Fibroblast of skin of left biceps (primary cell): Measurements from ENCODE around the gene ZNF627.
A peak's percentile ranks its signal among the peaks of the same experiment; 100 is the strongest.
"Not testable (repeated sequence)": the region's sequence is repeated elsewhere in the genome, so short reads cannot be mapped to it uniquely, and the experiment has no call there.

Source experiments
- DNase-seq, 2 experiments: peaks; one replicate each; pipeline ENCODE4 v3.0.0-alpha.2; 2013; ENCODE audit warnings: low read depth in 2 of 2

ZNF627 gene

DNA sequence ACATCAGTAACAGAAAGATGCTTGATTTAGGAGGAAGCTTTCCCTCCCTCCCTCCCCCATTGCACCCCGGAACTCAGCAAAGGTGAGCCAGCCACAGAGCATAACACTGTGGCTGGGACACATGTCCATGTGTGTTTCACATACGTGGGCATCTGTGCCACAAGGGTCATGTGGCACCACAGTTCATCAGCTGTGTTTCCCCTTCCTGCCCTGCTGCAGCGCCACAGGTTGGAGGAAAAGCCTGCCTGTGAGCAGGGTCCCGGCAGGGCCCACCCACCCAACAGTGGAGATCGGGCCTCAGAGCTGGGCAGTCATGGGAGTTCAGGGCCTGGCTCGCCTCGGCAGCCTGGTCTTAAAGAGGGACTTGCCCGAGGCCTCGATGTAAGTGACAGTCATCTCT, 22.6 kb upstream of the ZNF627 start:
- no peak for DNase-seq

DNA sequence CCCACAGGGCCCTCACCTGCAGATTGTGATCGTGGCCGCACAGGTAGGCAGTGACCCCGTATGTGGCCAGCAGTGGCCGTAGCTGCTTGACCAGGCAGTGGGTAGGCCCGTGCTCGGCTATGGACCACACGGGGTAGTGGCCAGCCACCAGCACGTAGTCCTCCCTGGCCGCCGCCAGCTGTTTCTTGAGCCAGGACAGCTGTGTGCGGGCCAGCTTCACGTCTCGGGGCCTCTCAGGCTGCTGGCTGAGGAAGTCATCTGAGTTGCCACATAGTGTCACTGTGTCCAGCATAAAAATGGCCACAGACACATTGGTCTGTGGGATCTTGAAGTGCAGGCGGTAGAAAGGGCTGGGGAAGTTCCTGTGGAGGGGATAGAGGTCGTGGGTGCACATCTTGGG, 21.1 kb upstream of the ZNF627 start:
- no peak for DNase-seq

DNA sequence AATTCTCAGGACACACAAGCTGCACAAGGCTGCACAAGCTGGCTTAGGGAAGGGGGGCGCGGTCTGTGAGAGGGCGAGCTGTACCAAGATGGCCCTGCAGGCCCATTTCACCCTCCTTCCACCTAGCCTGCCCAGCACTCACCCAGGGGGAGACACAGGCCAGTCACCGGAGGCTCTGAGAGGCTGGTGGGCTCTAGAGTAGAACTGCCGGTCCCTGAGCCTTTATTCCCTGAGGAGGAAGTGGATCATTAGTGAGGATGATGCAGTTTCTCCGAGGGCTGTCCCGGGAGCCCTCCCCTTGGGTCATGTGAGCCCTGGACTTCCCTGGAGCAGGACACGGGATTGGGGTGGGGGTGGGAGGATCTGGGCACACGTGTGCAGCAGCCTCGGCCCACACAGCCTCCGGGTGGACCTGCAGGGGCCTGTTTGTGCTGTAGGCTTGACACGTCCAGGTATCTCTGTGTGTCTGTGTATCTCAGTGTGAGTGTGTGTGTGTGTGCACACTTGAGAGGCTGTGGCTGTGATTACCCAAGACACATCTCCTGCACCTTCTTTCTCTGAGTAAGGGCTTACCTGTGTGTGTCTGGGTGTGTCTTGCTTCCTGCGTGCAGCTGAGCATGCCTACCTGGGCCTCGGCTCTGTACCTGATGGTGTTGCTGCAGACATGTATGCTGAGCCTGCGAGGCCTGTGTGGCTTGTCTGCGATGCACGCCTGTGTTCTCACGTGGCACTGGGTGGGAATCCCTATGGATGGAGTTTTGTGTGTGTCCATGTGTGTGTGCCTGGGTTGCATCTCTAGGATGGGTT, 19.6 kb upstream of the ZNF627 start, which contains the start of gene ACP5:
Gene ACP5, minus strand, starts transcription at position 195 of the 807 bp plus-strand sequence. CDS start 328 bp downstream, outside the sequence.
- no peak for DNase-seq

DNA sequence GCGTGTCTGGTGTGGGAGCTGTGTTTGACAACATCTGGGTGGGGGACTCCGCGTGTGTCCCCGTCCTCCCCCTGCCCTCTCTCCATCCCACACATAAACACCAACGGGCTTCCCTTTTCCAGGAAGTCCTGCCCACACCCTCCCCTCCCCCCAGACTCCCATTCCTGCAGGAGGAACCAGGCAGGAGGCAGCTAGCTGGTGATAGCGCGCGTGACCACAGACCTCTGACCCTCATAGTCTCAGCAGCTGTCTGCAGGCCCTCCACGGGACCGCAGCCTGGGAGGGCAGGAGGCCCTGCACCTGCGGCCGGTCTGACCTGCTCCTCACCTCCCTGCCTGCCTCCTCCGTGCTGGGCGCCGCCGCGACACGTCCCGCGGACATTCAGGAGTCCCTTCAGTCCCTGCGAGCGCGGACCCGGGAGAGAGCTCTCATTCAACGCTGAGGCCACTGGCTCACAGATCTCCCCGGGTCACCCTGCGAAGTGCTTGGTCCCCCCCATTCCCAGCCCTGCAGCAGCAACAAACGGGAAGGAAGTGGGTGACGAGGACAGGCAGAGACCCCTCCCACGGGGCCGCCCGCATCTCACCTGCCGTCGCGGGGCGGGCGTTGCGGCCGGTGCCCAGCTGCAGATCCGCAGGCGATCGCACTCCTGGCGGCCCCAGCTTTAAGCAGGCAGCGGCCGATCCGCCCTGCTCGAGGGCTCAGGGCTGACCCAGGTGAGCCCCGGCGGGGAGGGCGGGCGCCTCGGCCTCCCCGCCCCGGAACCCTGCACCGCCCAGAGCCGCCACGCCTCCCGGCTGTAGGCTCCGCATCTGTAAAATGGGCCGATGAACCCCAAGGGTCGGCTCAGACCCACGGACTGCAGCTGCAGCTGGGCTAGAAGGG, 18.8 kb upstream of the ZNF627 start:
- no peak for DNase-seq

GRCh38 chr19:11580116-11580515, 17.2 kb upstream of the ZNF627 start:
- DNase-seq: no peak

- no peak for DNase-seq
These were observed 15.5 kb upstream of the ZNF627 start for GRCh38 chr19:11581740-11582139.

- no peak for DNase-seq
These were observed 11.0 kb upstream of the ZNF627 start for GRCh38 chr19:11586331-11586730.

DNA sequence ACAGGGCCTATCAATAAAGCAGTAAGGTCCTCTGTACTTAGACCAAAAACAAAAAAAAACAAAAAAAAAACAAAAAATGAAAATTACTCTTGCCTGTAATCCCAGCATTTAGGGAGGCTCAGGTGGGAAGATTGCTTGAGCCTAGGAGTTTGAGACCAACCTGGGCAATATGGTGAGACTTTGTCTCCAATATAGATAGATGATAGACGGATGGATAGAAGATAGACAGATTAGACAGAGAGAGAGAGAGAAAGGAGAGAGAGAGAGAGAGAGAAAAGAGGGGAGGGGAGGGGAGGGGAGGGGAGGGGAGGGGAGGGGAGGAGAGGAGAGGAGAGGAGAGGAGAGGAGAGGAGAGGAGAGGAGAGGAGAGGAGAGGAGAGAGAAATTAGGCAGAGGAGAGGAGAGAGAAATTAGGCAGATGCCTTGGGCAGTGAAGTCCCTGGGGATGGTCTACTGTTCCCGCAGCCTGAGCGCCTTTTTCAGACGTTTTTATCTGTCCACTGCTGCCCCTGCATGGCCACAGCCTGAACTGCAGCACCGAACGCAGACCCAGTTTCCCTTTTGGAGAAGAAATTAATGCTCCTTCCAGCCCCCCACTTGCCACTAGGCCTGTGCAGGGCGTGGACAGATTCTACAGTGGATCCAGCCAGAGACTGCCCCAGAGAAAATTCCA, 9.8 kb upstream of the ZNF627 start:
- peak; percentile 13 to 21 for DNase-seq

GRCh38 chr19:11587975-11588631, 9.2 kb upstream of the ZNF627 start:
- DNase-seq: no peak

DNA sequence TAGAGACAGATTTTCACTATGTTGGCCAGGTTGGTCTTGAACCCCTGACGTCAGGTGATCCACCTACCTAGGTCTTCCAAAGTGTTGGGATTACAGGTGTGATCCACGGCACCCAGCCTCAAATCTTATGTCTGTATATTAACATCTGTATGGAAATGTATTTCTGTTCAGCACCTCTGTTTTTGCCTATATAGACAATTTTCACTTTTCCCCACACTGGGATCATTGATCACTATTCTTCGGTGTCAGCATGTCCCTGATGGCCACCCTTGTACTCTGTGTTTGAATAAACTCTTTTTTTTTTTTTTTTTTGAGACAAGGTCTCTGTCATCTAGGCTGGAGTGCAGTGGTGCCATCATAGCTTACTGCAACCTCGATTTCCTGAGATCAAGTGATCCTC, 3.2 kb upstream of the ZNF627 start:
- DNase-seq: no peak

GRCh38 chr19:11596156-11596555, 1.1 kb upstream of the ZNF627 start:
- no peak for DNase-seq

GRCh38 chr19:11598103-11598483, 810 bp downstream of the ZNF627 start:
- no peak for DNase-seq

GRCh38 chr19:11598746-11599145, 1.5 kb downstream of the ZNF627 start:
- DNase-seq: no peak

GRCh38 chr19:11599704-11600103, 2.4 kb downstream of the ZNF627 start:
- DNase-seq: not testable (repeated sequence)

GRCh38 chr19:11606484-11606883, 9.2 kb downstream of the ZNF627 start:
- DNase-seq: no peak

DNA sequence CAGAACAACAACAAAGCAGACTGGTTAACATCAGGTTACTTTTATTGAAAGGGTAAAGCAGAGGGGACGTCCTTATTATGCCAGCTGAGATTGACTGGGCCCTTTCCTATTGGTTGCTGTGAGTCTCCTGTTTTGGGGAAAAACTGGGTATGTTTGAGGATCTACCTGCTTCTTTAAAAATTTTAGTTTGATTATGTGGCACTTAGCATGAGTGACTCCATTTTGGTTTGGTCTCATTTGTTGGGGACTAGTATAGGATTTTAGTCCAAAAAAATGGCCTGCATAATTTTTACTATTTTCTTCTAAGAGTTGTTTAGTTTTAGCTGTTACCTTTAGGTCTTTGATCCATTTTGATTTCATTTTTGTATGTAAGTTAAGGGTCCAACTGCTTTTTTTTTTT, 14.4 kb downstream of the ZNF627 start:
- DNase-seq: no peak

DNA sequence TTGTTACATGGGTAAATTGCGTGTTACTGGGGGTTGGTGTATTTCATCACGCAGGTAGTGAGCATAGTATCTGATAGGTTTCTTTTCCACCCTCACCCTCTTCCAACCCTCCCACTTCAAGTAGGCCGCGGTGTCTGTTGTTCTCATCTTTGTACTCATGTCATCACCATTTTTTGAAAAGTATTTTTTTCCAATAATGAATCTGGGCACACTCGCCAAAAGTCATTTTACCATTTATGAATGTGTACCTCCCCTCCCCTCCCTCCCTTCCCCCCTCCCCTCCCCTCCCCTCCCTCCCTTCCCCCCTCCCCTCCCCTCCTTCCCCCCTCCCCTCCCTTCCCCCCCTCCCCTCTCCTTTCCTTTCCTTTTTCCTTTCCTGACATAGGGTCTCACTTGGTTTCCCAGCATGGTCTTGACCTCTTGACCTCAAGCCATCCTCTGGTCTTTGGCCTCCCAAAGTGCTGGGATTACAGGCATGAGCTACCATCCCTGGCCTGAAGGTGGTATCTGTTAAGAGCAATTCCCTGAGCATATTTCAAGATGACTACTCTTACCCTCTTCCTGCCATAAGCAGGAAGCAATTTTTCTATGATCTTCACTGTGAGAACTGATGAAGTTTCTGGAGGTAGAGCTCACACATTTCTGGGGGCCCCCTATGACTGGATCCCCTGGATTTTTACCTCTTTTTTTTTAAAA, 15.7 kb downstream of the ZNF627 start:
- no peak for DNase-seq

GRCh38 chr19:11617180-11618062, 20.1 kb downstream of the ZNF627 start:
- no peak for DNase-seq

DNA sequence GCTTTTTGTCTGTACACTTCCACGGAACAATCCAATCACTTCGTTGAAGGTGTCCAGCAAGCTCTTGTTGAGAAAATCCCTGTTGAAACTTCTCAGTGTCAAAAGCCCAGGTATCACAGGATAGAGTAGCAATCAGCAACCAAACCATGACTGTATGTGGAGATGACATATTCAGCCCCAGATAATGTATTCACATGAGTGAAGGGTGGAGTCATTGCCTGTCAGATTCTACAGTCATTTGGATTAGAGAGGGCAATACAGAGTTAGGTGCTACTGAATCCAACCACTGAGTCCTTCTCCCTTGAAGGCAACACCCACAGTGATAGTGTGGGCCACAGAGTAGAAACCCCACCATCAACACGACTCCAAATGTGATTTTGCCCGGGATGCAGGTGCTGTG, 23.3 kb downstream of the ZNF627 start:
- no peak for DNase-seq

DNA sequence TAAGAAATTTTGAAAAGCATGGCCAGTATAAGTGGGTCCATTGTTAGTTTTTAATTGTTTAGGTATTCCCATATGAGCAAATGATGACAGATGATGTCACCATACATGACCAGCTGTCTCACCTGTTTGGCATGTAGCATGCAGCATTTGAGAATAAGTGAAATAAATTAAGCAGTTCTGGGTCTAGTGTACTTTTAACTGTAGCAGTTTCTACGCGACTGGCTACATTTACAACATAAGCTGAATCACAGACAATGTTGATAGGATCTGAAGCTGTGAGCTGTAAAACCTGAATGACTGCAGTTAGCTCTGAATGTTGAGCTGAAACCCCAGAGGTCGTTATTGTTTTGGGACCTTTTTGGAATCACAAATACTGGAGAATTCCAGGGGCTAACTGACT, 25.1 kb downstream of the ZNF627 start:
- not testable (repeated sequence) for DNase-seq
